Kidney (tissue), 14 donors: Measurements from ENCODE around the gene ENTHD1. TPM values are rescaled to one million over a fixed set of nuclear protein-coding genes. Genes with fewer than 3 reads are reported as not detected.

Source experiments
- DNase-seq, 5 donors: peaks; one replicate each; pipeline ENCODE4 v3.0.0-alpha.2; 2013 to 2020
- FAIRE-seq: peaks from 2 replicates; lab custom pipeline; 2012; peaks lifted over from hg19 to GRCh38; lab: Jason Lieb, UNC
- H3K27ac ChIP-seq, 2 donors: one replicate each; pipeline ENCODE4 v1.7.0; 2013; ENCODE audit warnings: low read depth in 2 of 2, low read length in 2 of 2, inconsistent platforms in 1 of 2
- H3K27me3 ChIP-seq: one replicate; pipeline ENCODE4 v1.7.1; 2013; ENCODE audit warnings: low read length, inconsistent platforms; ENCODE audit not compliant: control insufficient read depth, insufficient read depth
- H3K36me3 ChIP-seq, 3 donors: one replicate each; pipeline versions ENCODE4 v1.7.0 to v1.7.1; 2013; ENCODE audit warnings: low read length in 3 of 3, control low read depth in 1 of 3, inconsistent platforms in 1 of 3; ENCODE audit not compliant: insufficient read depth in 3 of 3, control insufficient read depth in 2 of 3
- H3K4me1 ChIP-seq, 3 donors: one replicate each; pipeline versions ENCODE4 v1.7.0 to v1.7.1; 2013; ENCODE audit warnings: low read length in 3 of 3, inconsistent platforms in 1 of 3, low read depth in 1 of 3; ENCODE audit not compliant: control insufficient read depth in 2 of 3, insufficient read depth in 2 of 3
- H3K4me3 ChIP-seq, 3 donors: one replicate each; pipeline versions ENCODE4 v1.7.0 to v1.8.1; 2013; ENCODE audit warnings: low read length in 3 of 3, control low read depth in 1 of 3, inconsistent platforms in 1 of 3
- H3K9ac ChIP-seq, 3 donors: one replicate each; pipeline versions ENCODE4 v1.7.0 to v1.7.1; 2013; ENCODE audit warnings: low read length in 3 of 3, control low read depth in 1 of 3, inconsistent platforms in 1 of 3
- H3K9me3 ChIP-seq, 3 donors: one replicate each; pipeline versions ENCODE4 v1.7.0 to v1.7.1; 2013; ENCODE audit warnings: low read length in 3 of 3, control low read depth in 1 of 3, inconsistent platforms in 1 of 3; ENCODE audit not compliant: control insufficient read depth in 2 of 3, insufficient read depth in 1 of 3
- intact Hi-C: fragments of 100-400 bp; cut with DNase I; formaldehyde crosslinking; loops from one replicate; pipeline ENCODE4 v1.11.1; 2022
- polyA plus RNA-seq: library from polyadenylated mRNA; stranded (reverse); fragments of 350-450 nt; fragmentation: Illumina TruSeq; extraction: RNeasy Lipid Tissue Mini Kit (QIAGEN cat#74804); gene quantifications from one replicate; pipeline ENCODE4 v1.2.3, GENCODE V29; 2014; ENCODE audit warnings: low read depth, low replicate concordance; ENCODE audit not compliant: insufficient read depth
- total RNA-seq: library from RNA; stranded (reverse); fragmentation: NEBNext Ultra II Directional; extraction: Animal tissue kit (Norgen Biotek cat#: 25700); gene quantifications from one replicate; pipeline ENCODE4 v1.2.1, GENCODE V29; 2021
- TF ChIP-seq, protein P1 (sequence below): IDR thresholded peaks from 3 replicates; pipeline ENCODE4 v1.5.1; 2012; ENCODE audit warnings: mild to moderate bottlenecking, moderate library complexity, borderline replicate concordance; ENCODE audit not compliant: insufficient read depth; ENCODE audit errors: extremely low read depth
- donor health status: control.
- donor health status: control.
- donor health status: control.
- donor health status: control.
- donor health status: control.
- donor health status: DM: yes; HTN: yes; CAD: no.
- donor health status: Normal renal cell carcinoma (clear cell type).

The ENTHD1 gene
- total and polyA plus RNA-seq, 2 donors from 2014 or later, result not detected

DNA sequence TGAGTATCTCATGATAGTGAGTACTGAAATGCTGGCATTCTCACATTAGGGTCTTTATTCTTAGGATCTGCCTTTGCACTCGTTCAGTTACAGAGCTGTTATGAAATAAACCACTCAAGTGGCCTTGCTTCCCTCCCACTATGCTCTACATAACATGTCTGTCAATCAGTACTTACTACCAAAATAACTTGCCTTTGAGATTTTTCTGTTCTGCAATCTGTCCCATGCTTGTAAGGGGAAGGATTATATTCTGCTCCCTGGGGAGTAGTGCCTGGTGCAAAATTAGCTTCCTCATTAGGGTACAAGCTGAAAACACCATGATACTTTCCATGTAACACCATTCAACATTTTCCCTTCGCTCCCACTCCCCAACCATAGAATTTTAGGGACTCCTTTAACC lies 5.4 kb upstream of the ENTHD1 start:
- no peak for FAIRE-seq

DNA sequence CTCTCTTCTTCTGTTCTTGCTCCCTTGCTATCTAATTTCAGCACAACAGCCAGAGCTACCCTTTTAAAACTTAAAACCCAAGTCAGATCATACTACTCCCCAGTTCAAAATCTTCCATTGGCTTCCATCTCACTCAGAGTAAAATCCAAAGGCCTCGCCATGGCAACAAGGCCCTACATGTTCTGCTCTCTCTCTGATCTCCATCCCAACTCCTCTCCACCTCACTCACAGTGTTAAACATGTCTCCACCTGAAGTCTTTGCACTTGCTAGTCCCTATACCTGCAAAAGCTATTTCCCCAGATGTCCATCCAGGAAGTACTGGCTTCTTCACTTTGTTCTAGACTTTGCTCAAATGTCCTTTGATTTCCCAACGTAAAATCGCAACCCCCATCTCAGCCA lies 4.3 kb upstream of the ENTHD1 start:
- intact Hi-C loops, result no loop called here
- FAIRE-seq (no peak), DNase-seq (no peak)
- Histone ChIP-seq H3K27ac (no peak overlapping the region), H3K4me3 (no peak overlapping the region), H3K36me3 (no peaks in the 10 kb centered on the region), H3K4me1 (no peaks in the 10 kb centered on the region), H3K27me3 (no peaks in the 10 kb centered on the region), H3K9ac (no peak overlapping the region), H3K9me3 (no peaks in the 10 kb centered on the region)
- TF ChIP-seq, protein P1, sequence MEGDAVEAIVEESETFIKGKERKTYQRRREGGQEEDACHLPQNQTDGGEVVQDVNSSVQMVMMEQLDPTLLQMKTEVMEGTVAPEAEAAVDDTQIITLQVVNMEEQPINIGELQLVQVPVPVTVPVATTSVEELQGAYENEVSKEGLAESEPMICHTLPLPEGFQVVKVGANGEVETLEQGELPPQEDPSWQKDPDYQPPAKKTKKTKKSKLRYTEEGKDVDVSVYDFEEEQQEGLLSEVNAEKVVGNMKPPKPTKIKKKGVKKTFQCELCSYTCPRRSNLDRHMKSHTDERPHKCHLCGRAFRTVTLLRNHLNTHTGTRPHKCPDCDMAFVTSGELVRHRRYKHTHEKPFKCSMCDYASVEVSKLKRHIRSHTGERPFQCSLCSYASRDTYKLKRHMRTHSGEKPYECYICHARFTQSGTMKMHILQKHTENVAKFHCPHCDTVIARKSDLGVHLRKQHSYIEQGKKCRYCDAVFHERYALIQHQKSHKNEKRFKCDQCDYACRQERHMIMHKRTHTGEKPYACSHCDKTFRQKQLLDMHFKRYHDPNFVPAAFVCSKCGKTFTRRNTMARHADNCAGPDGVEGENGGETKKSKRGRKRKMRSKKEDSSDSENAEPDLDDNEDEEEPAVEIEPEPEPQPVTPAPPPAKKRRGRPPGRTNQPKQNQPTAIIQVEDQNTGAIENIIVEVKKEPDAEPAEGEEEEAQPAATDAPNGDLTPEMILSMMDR, result no peak

More for the DNA sequence above, 5.4 kb upstream of the ENTHD1 start:
- Histone ChIP-seq H3K27ac (no peak overlapping the region), H3K36me3 (no peaks in the 10 kb centered on the region), H3K4me1 (no peaks in the 10 kb centered on the region), H3K9ac (no peak overlapping the region), H3K9me3 (no peaks in the 10 kb centered on the region), H3K4me3 (no peak overlapping the region), H3K27me3 (no peaks in the 10 kb centered on the region)
- intact Hi-C loops, result no loop called here
- no peak for DNase-seq
- TF ChIP-seq, protein P1, result no peak

DNA sequence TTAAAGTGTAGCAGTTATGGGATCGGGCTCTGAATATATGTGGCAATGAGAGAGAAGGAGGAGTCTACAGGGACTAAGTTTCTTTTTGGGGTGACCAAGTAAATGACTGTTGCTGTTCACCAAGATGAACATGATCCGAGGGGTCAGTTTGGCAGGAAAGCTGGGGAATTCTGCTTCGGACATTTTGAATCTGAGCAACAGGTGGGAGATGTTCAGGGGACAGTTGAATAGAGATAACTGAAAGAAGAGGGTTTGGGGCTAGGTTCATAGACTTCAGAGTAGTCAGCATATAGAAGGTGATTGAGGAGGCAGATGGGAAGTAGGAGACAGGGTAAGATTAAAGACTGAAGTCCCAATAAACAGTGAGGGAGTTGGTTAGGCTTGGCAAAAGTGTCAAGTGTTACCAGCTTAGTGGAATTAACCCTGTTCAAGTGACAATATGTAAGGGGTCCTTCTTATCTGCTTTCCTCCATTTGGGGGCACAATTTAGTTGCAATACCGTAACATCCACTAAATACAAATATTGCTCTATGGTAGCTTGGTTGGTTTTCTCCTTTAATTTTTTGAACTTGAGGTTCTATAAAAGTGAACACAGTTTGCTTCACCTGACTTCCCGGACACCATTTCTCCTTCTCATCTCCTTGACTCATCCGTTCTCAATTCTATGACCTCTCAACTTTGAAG lies 2.9 kb upstream of the ENTHD1 start:
- Histone ChIP-seq H3K9me3 (no peaks in the 10 kb centered on the region), H3K27me3 (no peaks in the 10 kb centered on the region), H3K27ac (no peak overlapping the region), H3K36me3 (no peaks in the 10 kb centered on the region), H3K4me3 (no peak overlapping the region), H3K4me1 (no peaks in the 10 kb centered on the region), H3K9ac (no peak overlapping the region)
- intact Hi-C loops, result no loop called here
- TF ChIP-seq, protein P1, result no peak
- no peak for DNase-seq
- no peak for FAIRE-seq

DNA sequence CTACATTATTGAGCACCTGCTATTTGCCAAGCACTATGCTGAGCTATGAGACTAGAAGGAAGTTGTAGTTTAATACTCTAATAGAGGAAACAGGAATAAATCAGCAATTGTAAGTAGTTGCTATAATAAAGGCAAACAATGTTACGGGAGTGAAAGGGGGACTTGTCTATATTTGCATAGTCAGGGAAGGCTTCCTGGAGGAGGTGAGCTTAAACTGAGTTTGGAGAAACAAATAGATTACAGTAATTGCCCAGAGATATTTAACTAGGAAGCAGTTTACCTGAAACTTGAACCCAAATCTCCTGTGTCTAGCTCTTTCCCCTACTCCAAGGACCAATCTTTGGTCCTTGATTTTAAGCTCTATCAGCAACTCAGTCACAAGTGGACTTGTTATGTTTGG lies 2.1 kb upstream of the ENTHD1 start:
- H3K4me3 ChIP-seq, result no peak overlapping the region
- no peak overlapping the region for H3K27ac ChIP-seq
- H3K9ac ChIP-seq, result no peak overlapping the region
- TF ChIP-seq, protein P1, result no peak
- no peaks in the 10 kb centered on the region for H3K27me3 ChIP-seq
- H3K9me3 ChIP-seq, result no peaks in the 10 kb centered on the region
- no peak for FAIRE-seq
- H3K36me3 ChIP-seq, result no peaks in the 10 kb centered on the region
- intact Hi-C loops, result no loop called here
- no peaks in the 10 kb centered on the region for H3K4me1 ChIP-seq
- no peak for DNase-seq
